GM12878 (cell line): ENCODE measurements around the gene GRK1. TPM values are rescaled to one million over a fixed set of nuclear protein-coding genes. Genes with fewer than 3 reads are reported as not detected.

Experiments used
- ATAC-seq: fragments of 200-7000 bp; cut with Tn5 transposase; 3 replicates; pipeline ENCODE4 v1.9.1; 2020; ENCODE audit warnings: mild to moderate bottlenecking, moderate library complexity
- BruUV-seq: library from RNA; stranded (reverse); fragments of 400-500 nt; replicated peaks from 2 replicates; lab custom pipeline; 2021; lab: Mats Ljungman, UMichigan
- CTCF ChIA-PET: fragments of 300-600 bp; sonication (Branson Sonifier 250); formaldehyde crosslinking; extraction: SDS; loops from one replicate; lab custom pipeline; 2021; ENCODE audit warnings: inconsistent platforms; lab: Yijun Ruan, JAX
- POLR2A ChIA-PET: fragments of 350-600 bp; formaldehyde crosslinking; extraction: SDS; loops from one replicate; lab custom pipeline; 2021; ENCODE audit warnings: inconsistent platforms; lab: Charles Lee
- RAD21 ChIA-PET: fragments of 300-600 bp; sonication (Branson Sonifier 250); formaldehyde crosslinking; loops from one replicate; lab custom pipeline; 2023; ENCODE audit warnings: antibody characterized with exemption; ENCODE audit not compliant: unreplicated experiment; lab: Charles Lee
- SMC1A ChIA-PET: fragments of 300-600 bp; sonication (Branson Sonifier 250); formaldehyde crosslinking; loops from one replicate; lab custom pipeline; 2023; ENCODE audit not compliant: unreplicated experiment, uncharacterized antibody; lab: Charles Lee
- DNase-seq: peaks from one replicate; pipeline ENCODE4 v3.0.0-alpha.2; 2011; ENCODE audit warnings: low read depth, low spot score
- FAIRE-seq: peaks from 3 replicates; lab custom pipeline; 2011; peaks lifted over from hg19 to GRCh38; lab: Jason Lieb, UNC
- H2AFZ ChIP-seq: 2 replicates; pipeline ENCODE4 v1.6.0; 2011; ENCODE audit warnings: low read depth, low read length, control low read depth; ENCODE audit not compliant: control insufficient read depth
- H3K27ac ChIP-seq: 2 replicates; pipeline ENCODE4 v1.5.1; 2011; ENCODE audit warnings: control low read depth; ENCODE audit not compliant: control insufficient read depth, insufficient read depth
- H3K27me3 ChIP-seq, 2 experiments: replicated peaks in 1 of 2; 2 replicates each; pipeline versions ENCODE4 v1.6.0 to v1.6.1; 2011; ENCODE audit warnings: low read length in 1 of 2; ENCODE audit not compliant: control insufficient read depth in 2 of 2, insufficient read depth in 2 of 2
- H3K36me3 ChIP-seq, 2 experiments: 2 replicates each; pipeline ENCODE4 v1.5.1; 2011; ENCODE audit warnings: low read length in 1 of 2; ENCODE audit not compliant: control insufficient read depth in 2 of 2, insufficient read depth in 2 of 2
- H3K4me1 ChIP-seq: 2 replicates; pipeline ENCODE4 v1.6.1; 2011; ENCODE audit warnings: mild to moderate bottlenecking, low read length, moderate library complexity, mixed read lengths; ENCODE audit not compliant: control insufficient read depth, insufficient read depth
- H3K4me2 ChIP-seq: 2 replicates; pipeline ENCODE4 v1.6.0; 2011; ENCODE audit warnings: control low read depth; ENCODE audit not compliant: control insufficient read depth, insufficient read depth
- H3K4me3 ChIP-seq: fragments of 200-600 bp; sonication (generic); 2 replicates; pipeline ENCODE4 v1.5.1; 2016
- H3K79me2 ChIP-seq: 2 replicates; pipeline ENCODE4 v1.6.0; 2011; ENCODE audit warnings: low read length; ENCODE audit not compliant: control insufficient read depth, insufficient read depth
- H3K9ac ChIP-seq: 2 replicates; pipeline ENCODE4 v1.8.0; 2011; ENCODE audit warnings: low read length, control low read depth, mixed read lengths; ENCODE audit not compliant: control insufficient read depth, insufficient read depth
- H3K9me3 ChIP-seq: replicated peaks from 3 replicates; pipeline ENCODE4 v1.5.1; 2011; ENCODE audit warnings: mild to moderate bottlenecking, low read length; ENCODE audit not compliant: control insufficient read depth, insufficient read depth
- H4K20me1 ChIP-seq: 2 replicates; pipeline ENCODE4 v1.6.0; 2011; ENCODE audit not compliant: control insufficient read depth, insufficient read depth
- CEBPZ ChIP-seq: fragments of 150-350 bp; IDR thresholded peaks from 2 replicates; pipeline ENCODE4 v1.6.1; 2016; ENCODE audit warnings: low read depth, low read length
- IRF3 ChIP-seq: fragments of 450-650 bp; IDR thresholded peaks from 2 replicates; pipeline ENCODE4 v1.6.1; 2014; ENCODE audit warnings: mild to moderate bottlenecking
- NR2C1 ChIP-seq: fragments of 450-650 bp; IDR thresholded peaks from 2 replicates; pipeline ENCODE4 v1.6.1; 2017; ENCODE audit warnings: antibody characterized with exemption, mild to moderate bottlenecking, moderate library complexity
- WGBS: methylation state at CpG from one replicate; pipeline ENCODE4 v1.1.6; 2016; ENCODE audit warnings: low lambda C conversion rate; ENCODE audit not compliant: insufficient replicate concordance, insufficient coverage; ENCODE audit errors: missing lambda C conversion rate; 5-methylcytosine and 5-hydroxymethylcytosine counted together
- in situ Hi-C: fragments of 300-500 bp; cut with MboI; formaldehyde crosslinking; loops from 9 replicates; pipeline ENCODE4 v1.14.3; 2018; ENCODE audit warnings: mixed read lengths
- intact Hi-C: fragments of 100-400 bp; cut with micrococcal nuclease; formaldehyde crosslinking; loops from one replicate; pipeline ENCODE4 v1.14.2; 2022; ENCODE audit not compliant: unreplicated experiment
- polyA plus RNA-seq, 11 experiments: library from polyadenylated mRNA; depleted of rRNA in 4 of 11; unstranded in 6 of 11; stranded (reverse) in 5 of 11; fragments of >200 nt; fragmentation: Nextera tagmentation in 4 of 11; fragmentation: Illumina TruSeq in 1 of 11; extraction: Ambion mirVana in 4 of 11; extraction: Trizol in 1 of 11; gene quantifications; 1 replicate in 1 of 11; 2 replicates in 10 of 11; pipeline versions ENCODE4 v1.2.1 to v1.2.3, GENCODE V29; 2011 to 2016; ENCODE audit warnings: inconsistent platforms in 2 of 11, missing spikeins in 2 of 11, low read depth in 1 of 11
- total RNA-seq, 4 experiments: library from RNA; depleted of rRNA in 3 of 4; stranded (reverse); fragments of >200 nt in 3 of 4; fragmentation: Illumina TruSeq in 1 of 4; extraction: Trizol in 1 of 4; gene quantifications; 2 replicates each; pipeline versions ENCODE4 v1.2.1 to v1.2.3, GENCODE V29; 2013 to 2021

GRK1 gene
- total and polyA plus RNA-seq, 10 of the 15 experiments (the other 5 are each of a cell fraction or from before 2014, with no cell fraction given), result under 0.01 to 0.04 TPM; not detected in 8

- intact Hi-C loops, result no loop called here
- no peaks in the 10 kb centered on the region for H3K9me3 ChIP-seq
- ChIA-PET SMC1A (no interaction called here), RAD21 (no interaction called here), CTCF (no interaction called here), POLR2A (no interaction called here)
- no peak for FAIRE-seq
- no peaks in the 10 kb centered on the region; the same call in none of the 2 replicates for H3K79me2 ChIP-seq
- H3K4me2 ChIP-seq, result no peak overlapping the region
- no peak for DNase-seq
- TF ChIP-seq IRF3, result no peak
- TF ChIP-seq NR2C1, result no peak
- TF ChIP-seq CEBPZ, result no peak
- no peak overlapping the region for H3K9ac ChIP-seq
- no TSS peak for BruUV-seq
- no peak overlapping the region for H3K27ac ChIP-seq
- no peak overlapping the region for H2AFZ ChIP-seq
- H4K20me1 ChIP-seq, result no peaks in the 10 kb centered on the region
- no peak overlapping the region for H3K4me3 ChIP-seq
- in situ Hi-C loops, result no loop called here
- H3K4me1 ChIP-seq, result no peaks in the 10 kb centered on the region
- no peak for ATAC-seq
- WGBS, result 90% methylated on average over 30 of the region's 30 CpGs
- peaks cover 15 to 40% of the 10 kb centered on the region in 2 experiments for H3K36me3 ChIP-seq
- no peaks in the 10 kb centered on the region for H3K27me3 ChIP-seq
These were observed 38.4 kb upstream of the GRK1 start for GRCh38 chr13:113628291-113629270.
